ENCODE measurements around the gene C2CD2.
"Not testable (repeated sequence)": the region's sequence is repeated elsewhere in the genome, so short reads cannot be mapped to it uniquely, and the experiment has no call there.

Gene C2CD2

GRCh38 chr21:41953831-41954653 is at the start of gene C2CD2:
Gene C2CD2, minus strand, starts transcription at chr21:41954018. Its CDS starts 370 bp downstream, at chr21:41953648.
- peak; percentile 9 for DNase-seq

- DNase-seq, result peak; percentile 61
Observed at GRCh38 chr21:42003051-42003461, 49.2 kb upstream of the C2CD2 start.

- DNase-seq, result peak; percentile 84
Observed at GRCh38 chr21:42002421-42002958, 48.7 kb upstream of the C2CD2 start.

DNA sequence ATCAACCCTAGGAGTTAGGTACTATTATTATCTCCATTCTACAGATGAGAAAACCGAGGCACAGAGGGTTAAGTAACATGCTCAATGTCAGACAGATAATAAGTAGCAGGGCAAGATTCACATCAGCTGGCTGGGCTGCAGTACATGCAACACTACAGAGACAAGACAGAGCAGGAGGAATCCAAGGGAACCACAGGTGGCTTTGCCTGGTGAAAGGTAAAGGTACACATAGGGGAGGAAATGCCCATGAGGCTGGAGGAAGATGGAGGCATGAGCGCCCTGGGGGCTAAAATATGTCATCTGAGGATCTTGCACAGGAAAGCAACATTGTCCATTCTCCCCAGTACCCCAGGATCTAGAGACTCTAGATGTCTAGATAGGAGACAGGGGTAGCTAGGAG is 48.0 kb upstream of the C2CD2 start:
- no peak for DNase-seq

DNA sequence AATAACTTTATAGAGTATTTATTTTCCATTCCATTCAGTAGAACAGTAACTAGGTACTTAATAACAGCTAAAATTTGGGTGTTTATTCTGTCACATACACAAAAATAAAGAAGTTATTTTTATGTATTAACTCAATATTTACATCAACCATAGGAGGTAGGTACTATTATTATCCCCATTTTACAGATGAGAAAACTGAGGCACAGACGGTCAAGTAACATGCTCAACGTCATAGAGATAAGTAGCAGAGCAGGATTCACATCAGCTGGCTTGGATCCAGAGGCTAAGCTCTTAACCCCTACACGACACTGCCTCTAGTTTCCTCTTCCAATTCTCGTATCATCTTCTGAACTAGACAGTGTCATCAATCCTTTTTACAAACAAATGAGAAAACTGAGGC is 47.1 kb upstream of the C2CD2 start:
- no peak for DNase-seq

GRCh38 chr21:41997657-41998056 is 43.8 kb upstream of the C2CD2 start:
- DNase-seq, result no peak

- no peak for DNase-seq
Observed at GRCh38 chr21:41995577-41995976, 41.8 kb upstream of the C2CD2 start.

DNA sequence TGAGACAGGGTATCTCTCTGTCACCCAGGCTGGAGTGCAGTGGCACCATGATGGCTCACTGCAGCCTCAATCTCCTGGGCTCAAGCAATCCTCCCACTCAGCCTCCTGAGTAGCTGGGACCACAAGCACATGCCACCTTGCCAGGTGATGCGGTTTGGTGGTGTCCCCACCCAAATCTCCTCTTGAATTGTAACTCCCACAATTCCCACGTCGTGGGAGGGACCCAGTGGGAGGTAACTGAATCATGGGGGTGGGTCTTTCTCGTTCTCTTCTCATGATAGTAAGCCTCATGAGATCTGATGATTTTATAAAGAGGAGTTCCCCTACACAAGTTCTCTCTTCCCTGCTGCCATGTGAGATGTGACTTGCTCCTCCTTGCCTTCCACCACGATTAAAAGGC is 40.8 kb upstream of the C2CD2 start:
- DNase-seq, result not testable (repeated sequence)

DNA sequence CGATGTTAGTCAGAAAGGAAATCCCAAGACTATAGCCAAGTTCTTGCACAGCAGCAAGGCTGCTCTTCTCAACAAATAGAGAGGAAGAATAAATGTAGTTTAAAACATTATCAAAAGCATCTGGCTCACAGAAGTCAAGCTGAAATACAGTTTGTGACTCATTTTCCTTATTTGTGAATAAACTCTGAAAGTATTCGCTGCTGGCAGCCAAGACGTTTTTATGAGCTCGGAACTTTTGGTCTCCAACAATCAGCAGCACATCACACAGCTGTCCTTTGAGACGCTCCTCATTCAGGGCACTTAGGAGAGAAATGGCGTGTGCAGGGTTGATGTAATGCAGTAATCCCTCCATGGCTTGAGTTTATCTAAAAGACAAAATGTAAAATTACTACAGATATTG is 39.9 kb upstream of the C2CD2 start:
- DNase-seq, result no peak

- DNase-seq, result no peak
Observed at GRCh38 chr21:41992576-41992975, 38.8 kb upstream of the C2CD2 start.

GRCh38 chr21:41991659-41992058 is 37.8 kb upstream of the C2CD2 start:
- no peak for DNase-seq

DNA sequence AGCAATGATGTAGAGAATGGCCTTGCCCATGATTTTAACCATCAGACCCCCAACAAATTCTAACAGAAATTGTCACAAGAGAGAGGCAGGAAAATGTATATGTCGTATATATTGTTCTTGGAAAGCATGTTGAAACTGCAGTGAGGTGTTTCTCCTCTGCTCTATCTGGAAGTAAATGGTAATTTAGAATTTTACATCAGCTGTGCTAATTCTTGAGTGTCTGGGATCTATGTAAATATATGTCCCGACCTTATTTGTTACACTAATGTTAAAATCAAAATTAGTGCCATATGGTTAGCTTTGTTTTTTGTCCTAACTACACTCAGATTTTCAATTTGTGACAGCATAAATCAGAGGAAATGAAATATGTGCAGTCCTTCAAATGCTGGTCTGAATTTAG is 35.9 kb upstream of the C2CD2 start:
- no peak for DNase-seq

GRCh38 chr21:41987310-41987709 is 33.5 kb upstream of the C2CD2 start:
- DNase-seq, result no peak

DNA sequence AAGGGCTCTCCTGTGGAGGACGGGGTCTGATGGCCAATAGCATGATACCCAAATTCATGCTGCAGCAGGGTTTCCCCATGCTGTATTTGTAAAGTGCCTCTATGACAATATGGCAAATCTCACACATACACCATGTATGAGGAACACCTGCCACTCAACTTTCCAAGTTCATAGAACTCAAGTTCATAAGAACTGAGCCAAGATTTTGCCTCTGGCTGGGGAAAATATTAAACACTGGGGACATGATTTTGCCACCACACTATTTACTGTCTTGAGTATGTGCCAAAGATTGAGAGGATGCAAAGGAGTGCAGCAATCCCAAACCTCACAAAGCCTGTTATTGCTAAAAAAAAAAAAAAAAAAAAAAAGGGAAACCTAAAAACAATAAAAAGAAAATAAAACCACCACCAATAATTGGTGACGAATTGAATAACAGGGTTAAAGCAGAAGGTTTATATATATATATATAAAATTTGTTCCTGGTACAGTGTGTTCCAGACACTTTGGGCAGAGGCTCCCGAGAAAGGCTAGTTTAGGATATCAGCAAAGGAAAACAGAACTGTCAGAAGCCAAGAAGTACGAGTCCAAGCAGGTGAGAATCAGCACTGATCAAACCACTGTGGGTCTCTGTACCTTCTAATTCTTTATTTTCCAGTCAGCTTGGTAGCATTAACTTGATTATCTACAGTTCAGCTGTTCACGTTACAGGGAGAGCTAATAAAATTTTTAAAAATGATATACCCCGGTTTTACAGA is 32.0 kb upstream of the C2CD2 start:
- no peak for DNase-seq

- DNase-seq, result no peak
Observed at GRCh38 chr21:41983229-41983628, 29.4 kb upstream of the C2CD2 start.

DNA sequence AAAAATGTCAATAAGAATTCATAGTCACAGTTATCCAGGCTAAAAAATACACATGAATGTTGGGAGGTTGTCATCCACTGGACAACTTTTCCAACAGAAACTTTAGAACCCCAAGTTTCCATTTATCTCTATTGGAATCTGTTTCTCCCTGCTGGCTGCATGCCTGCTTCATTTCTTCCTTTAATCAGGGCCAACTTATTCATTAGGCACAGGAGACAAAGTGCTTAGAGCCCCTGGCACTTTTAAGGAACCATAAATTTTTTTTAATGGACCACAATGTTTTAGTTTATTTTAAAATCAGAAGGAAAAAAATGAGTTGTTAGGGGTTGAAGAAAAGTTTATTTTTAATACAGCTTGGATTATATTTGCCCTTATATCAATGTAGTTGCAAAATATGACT is 26.7 kb upstream of the C2CD2 start:
- DNase-seq, result no peak

DNA sequence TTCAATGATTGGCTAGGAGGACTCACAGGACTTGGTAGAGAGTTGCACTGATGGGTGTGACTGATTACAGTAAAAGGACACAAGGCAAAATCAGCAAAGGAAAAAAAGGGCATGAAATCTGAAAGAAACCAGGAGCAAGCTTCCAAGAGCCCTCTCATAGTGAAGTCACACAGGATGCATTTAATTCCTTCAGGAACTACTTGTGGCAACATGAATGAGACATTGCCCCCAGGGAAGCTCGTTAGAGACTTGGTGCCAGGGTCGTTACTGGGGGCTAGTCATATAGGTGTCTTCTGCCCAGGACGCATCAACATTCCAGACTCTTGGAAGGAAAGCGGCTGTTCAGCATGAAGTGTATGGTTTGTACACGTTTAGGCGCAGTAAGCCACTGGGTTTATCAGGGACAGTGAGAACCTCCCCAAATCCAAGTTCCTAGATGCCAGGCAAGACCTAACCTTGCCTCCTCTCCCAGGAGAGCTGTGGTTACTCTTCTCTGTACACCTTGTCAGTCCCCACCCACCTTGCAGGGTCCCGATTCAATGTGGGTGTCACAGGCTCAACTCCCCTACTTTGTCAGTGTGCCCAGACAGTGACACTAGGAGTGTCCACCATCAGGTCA is 26.0 kb upstream of the C2CD2 start:
- DNase-seq, result no peak

- DNase-seq, result no peak
Observed at GRCh38 chr21:41979335-41979734, 25.5 kb upstream of the C2CD2 start.

- DNase-seq, result no peak
Observed at GRCh38 chr21:41977034-41977950, 23.5 kb upstream of the C2CD2 start.

DNA sequence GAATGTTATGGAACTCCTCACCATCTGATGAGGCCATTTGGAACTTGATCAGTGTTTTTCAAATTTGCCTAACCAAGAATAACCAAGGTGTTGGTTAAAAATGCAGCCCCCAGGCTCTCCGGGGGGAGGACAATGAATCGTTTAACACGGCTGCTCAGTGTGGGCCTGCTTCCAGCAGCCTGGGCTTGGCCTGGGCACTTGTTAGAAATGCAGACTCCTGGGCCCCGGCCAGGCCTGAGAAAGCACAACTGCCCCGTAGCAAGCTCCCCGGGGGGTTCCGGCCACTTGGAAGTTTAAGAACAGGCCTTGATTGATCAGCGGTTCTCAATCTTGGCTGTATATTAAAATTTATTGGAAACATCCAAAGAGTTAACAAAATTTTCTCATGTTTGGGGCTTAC is 22.8 kb upstream of the C2CD2 start:
- DNase-seq, result no peak

GRCh38 chr21:41975391-41976272 is 21.8 kb upstream of the C2CD2 start:
- no peak for DNase-seq

DNA sequence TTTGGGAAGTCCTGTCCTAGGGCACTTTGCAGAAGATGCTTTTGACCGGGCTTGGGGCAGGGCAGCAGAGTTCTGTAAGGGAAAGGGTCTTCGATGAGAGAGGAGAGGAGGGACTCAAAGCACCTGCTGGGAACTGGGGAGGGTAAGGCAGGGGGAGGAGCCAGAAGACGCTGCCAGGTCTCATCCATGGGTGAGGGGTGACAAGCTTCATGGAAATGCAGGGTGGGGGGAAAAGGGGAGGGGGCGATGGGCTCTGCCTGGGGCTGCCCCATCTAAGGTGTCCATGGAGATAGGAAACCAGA is 20.9 kb upstream of the C2CD2 start:
- DNase-seq, result no peak

All from activated naive CD4-positive, alpha-beta T cell treated with Interleukin-2 at 50 U/mL for 16 hours (primary cell).